Measurements from ENCODE around the gene ATP6AP1. TPM values are rescaled to one million over a fixed set of nuclear protein-coding genes. Genes with fewer than 3 reads are reported as not detected.
A peak's percentile ranks its signal among the peaks of the same experiment; 100 is the strongest.
"Not testable (repeated sequence)": the region's sequence is repeated elsewhere in the genome, so short reads cannot be mapped to it uniquely, and the experiment has no call there.

The ATP6AP1 gene
- total RNA-seq, result 30.3 TPM

- DNase-seq, result peak; percentile 77
These were observed at the start of gene ATP6AP1 for GRCh38 chrX:154428176-154429171. TSS of gene ATP6AP1 (plus strand) at chrX:154428677. CDS start at chrX:154428693, 16 bp downstream.

- DNase-seq, result peak; percentile 99
These were observed 49.5 kb upstream of the ATP6AP1 start, which contains the start of gene EMD for GRCh38 chrX:154378799-154379568. TSS of gene EMD (plus strand) at chrX:154379295. CDS start at chrX:154379485, 190 bp downstream.

- DNase-seq, result no peak
These were observed 48.9 kb upstream of the ATP6AP1 start for GRCh38 chrX:154379569-154379951.

GRCh38 chrX:154380153-154380552 lies 48.3 kb upstream of the ATP6AP1 start:
- DNase-seq, result no peak

- no peak for DNase-seq
These were observed 47.7 kb upstream of the ATP6AP1 start for GRCh38 chrX:154380787-154381186.

GRCh38 chrX:154381271-154381670 lies 47.2 kb upstream of the ATP6AP1 start:
- no peak for DNase-seq

- no peak for DNase-seq
These were observed 45.9 kb upstream of the ATP6AP1 start for GRCh38 chrX:154382483-154383069.

- DNase-seq, result no peak
These were observed 44.9 kb upstream of the ATP6AP1 start for GRCh38 chrX:154383359-154384283.

GRCh38 chrX:154384284-154384892 lies 44.1 kb upstream of the ATP6AP1 start:
- DNase-seq, result no peak

GRCh38 chrX:154388094-154388493 lies 40.4 kb upstream of the ATP6AP1 start:
- not testable (repeated sequence) for DNase-seq

- DNase-seq, result not testable (repeated sequence)
These were observed 39.8 kb upstream of the ATP6AP1 start for GRCh38 chrX:154388649-154389048.

GRCh38 chrX:154389812-154390747 lies 38.4 kb upstream of the ATP6AP1 start:
- not testable (repeated sequence) for DNase-seq

GRCh38 chrX:154396363-154396762 lies 32.1 kb upstream of the ATP6AP1 start:
- DNase-seq, result not testable (repeated sequence)

GRCh38 chrX:154396973-154397887 lies 31.2 kb upstream of the ATP6AP1 start:
- peak; percentile 3 for DNase-seq

GRCh38 chrX:154397888-154398667 lies 30.4 kb upstream of the ATP6AP1 start, which contains the start of gene RPL10:
TSS of gene RPL10 (plus strand) at chrX:154398377. CDS start at chrX:154398520, 143 bp downstream.
- peak; percentile 95 for DNase-seq

GRCh38 chrX:154398668-154399526 lies 29.6 kb upstream of the ATP6AP1 start:
- peak; percentile 68 for DNase-seq
